Stimulated activated CD4-positive, alpha-beta T cell treated with anti-CD3 and anti-CD28 coated beads, Interleukin-15, amount 100 ng/mL, for 1 hour (primary cell): ENCODE data around the gene RIPK4.
A peak's percentile ranks its signal among the peaks of the same experiment; 100 is the strongest.

Experiments used
- DNase-seq, 2 donors: peaks; one replicate each; pipeline ENCODE4 v3.0.0-alpha.2; 2020; ENCODE audit warnings: low read depth in 1 of 2, low spot score in 1 of 2

Gene RIPK4

DNA sequence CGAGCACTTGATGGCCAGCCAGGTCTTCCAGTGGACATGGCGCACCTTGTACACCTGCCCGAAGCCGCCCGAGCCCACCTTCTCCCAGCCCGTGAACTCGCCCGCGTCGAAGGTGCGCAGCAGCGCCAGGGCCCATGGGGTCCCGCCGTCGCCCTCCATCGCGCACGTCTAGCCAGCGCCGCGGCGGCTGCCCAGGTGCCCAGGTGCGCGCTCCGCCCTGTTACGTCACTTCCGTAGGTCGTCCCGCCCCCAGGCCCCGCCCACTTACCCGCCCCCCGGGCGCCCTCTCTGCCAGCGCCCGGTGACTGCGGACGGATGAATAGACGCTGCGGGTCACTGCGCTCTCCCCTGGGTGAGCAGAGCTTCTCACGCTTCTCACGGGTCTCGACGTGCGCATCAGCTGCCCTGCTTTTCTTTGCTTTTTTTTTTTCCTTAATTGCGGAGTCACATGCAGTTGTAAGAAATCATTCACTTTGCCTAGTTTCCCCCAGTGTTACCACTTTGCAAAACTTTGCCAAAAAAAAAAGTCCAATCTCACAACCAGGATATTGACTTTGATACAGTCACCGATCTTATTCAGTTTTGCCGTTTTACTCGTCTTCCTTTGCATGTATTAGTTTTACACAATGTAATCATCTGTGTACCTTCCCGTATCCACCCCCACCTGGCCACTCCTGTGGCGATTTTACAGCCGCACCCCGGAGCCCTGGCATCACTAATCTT, at the start of gene RIPK4:
Gene RIPK4 (minus strand): TSS at position 170 of the 723 bp plus-strand sequence. CDS start 11 bp downstream, at position 159.
- DNase-seq: peak; percentile 35 to 57

DNA sequence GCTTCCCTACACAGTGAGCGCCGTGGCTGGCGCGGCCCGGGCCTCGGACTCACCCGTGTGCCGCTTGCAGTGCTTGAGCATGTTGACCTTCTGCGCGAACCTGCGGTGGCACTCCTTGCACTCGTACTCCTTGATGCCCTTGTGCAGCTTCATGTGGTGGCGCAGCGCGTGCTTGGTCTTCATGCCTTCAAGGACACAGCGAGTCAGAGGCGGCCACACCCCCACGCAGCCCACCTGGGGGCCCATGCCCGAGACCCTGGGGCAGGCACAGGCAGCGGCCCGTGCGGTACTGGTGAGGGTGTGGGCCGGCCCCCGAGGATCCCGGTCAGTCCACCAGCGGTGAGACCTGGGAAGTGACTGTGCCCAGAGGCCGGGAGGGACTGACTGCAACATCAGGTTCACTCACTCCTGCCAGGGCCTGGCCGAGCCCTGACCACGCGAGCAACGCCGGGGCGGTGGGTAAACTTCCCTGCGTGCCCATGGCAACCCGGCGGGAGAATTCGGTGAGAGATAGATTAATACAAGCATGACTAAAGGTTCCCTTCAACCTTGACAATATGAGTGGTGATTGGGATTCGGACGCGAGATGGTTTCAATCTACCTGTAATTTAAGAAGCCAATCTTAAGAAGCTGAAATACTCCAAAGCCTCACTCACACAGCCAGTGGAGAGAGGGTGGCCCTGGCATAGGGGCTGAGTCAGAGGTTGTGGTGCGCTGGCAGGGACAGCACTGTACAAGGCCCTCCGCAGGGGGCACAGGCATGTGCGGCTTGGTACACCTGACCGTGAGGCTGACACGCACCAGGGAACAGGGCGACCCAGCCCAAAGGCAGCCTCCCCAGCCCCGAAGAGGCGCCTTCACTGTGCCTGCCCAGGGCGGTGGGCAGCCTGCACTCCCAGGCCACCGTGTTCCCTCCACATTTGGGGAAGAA, 49.1 kb upstream of the RIPK4 start:
- DNase-seq: no peak

DNA sequence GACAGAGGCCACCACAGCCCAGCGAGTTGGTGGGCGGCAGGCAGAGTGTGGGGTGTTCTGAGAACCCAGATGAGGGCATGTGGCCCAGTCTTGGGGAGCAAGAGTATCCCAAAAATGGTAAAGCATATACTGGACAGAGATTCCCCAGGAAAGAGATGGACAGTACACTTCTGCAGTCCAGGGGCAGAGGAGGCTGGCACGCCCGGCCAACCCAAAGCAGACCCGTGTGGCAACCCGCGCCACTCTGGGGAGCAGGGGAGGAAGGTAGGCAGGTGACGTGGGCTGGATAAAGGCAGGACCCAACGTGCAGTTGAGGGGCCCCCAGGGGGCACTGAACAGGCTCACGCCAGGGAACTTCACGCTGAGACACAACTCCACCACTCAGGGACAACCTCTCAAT, 46.4 kb upstream of the RIPK4 start:
- no peak for DNase-seq

DNA sequence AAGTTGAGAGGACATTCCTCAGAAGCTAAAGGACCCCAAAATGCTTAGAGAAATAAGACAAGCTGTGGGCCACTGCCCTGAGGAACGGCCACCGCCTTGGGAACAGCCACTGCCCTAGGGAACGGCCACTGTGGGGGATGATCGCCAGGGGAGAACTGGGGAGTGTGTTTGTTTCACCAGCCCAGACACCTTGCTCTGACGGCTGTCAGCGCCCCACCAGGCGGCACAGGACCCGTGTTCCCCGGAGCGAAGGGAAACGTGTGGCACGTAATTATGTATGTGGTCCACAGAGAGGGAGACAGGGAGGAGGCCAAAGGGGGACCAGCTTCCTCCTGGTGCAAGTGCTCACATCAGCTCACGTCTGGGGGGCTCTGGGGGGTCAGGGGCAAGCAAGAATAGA, 45.8 kb upstream of the RIPK4 start:
- DNase-seq: no peak

DNA sequence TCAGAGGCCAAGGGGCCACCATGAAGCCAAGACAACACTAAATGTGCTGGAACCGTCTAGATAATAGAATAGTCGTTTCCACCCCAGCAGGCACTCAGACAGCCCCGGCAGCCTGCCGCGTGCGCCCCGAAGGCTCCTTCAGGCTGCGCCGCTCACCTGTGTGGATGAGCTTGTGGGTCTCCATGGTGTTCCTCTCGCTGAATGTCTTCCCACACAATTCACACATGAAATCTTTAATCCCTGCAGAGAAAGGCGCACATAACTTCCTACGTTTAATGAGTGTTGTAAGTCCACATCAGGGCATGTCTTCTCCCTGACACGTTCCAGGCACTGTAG, 43.7 kb upstream of the RIPK4 start:
- DNase-seq: no peak

DNA sequence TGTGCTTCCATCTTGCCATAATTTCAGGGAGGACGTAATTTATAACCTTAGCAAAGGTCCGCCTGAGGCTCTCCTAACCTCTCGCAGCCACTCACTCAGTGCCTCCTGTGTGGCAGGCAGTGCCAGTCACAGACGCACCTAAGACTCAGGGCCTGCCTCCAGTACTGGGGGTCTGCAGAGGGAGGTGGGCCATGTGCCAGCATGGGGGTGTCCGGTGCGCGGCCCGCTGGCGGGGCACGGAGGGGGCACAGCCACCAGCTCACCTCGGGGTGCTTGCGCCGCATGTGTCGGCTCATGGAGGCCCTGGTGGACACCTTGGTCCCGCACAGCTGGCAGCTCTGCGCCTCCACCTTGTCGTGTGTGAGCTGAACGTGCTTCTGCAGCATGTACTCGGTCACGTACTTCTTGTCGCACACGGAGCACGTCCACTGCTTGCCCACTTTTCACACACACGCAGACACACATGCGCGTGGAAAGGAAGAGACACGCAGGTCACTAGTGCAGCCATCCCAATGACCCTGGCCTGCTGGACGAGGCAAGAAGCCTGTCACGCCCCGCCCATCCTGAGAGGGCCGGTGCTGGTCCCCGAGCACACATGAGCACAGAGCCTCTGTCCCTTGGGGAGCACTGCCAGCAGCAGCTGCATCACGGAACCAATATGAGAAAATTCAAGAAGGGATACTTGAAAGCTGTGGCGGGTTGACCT, 43.2 kb upstream of the RIPK4 start:
- DNase-seq: no peak

DNA sequence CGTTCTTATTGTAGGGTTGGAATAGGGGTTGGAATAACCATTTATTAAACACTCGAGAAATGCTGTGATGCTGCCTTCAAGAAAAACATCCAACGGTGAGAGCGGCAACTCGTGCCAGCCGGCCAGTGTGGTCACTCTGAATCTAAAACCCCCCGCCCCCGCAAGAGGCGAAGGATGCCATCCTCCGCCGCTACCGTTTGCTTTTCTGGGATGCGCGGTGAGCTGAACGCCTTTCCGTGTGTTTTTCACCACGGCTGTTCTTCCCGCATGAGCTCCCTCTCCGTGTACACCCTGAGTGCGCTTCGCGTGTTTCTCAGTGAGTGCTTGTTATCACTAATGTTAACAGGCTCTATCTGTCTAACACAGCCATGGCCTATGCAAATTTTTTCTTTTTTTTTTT, 42.0 kb upstream of the RIPK4 start:
- DNase-seq: no peak

DNA sequence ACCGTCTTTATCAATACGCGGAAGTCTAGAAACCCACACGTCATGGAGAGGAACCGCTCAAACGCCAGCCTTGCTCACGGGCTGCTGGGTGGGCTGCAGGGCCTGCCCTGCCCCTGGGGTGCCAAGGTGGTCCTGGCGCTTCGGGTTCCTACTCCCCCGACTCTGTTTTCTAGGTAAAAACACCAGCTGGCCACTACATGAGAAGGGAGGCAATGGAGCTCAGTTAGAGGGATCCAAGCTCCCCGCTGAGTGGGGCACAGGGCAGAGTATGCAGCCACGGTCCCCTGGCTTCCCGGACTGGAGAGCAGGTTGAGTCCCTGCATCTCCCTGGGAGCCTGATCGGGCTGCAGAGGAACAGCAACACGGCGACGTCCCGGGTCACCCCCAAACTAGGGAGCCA, 41.2 kb upstream of the RIPK4 start:
- DNase-seq: no peak

DNA sequence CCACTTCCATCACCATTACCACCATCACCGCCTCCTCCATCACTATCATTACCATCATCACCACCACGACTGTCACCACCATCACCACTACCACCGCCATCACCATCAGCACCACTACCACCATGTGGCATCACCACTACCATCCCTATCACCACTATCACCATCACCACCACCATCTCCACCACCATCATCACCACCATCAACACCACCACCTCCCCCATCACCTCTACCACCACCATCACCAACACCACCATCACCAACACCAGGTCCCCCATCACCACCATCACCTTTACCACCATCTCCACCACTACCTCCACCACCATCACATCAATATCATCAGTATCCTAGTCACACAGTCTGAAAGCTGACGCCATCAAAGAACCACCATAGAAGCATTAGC, 39.9 kb upstream of the RIPK4 start:
- DNase-seq: no peak

DNA sequence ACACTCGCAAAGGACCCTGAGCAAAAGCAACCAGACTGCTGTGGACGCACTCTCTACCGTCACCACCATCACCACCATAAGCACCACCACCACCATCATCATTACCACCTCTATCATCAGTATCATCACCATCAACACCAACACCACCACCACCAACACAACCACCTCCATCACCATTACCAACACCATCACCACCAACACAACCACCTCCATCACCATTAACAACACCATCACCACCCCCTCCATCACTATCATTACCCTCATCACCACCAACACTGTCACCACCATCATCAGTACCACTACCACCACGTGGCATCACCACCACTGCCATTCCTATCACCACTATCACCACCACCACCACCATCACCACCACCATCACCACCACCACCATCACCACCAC, 38.8 kb upstream of the RIPK4 start:
- no peak for DNase-seq

GRCh38 chr21:41805038-41805437, 38.2 kb upstream of the RIPK4 start:
- DNase-seq: no peak

GRCh38 chr21:41804381-41804780, 37.5 kb upstream of the RIPK4 start:
- DNase-seq: no peak

DNA sequence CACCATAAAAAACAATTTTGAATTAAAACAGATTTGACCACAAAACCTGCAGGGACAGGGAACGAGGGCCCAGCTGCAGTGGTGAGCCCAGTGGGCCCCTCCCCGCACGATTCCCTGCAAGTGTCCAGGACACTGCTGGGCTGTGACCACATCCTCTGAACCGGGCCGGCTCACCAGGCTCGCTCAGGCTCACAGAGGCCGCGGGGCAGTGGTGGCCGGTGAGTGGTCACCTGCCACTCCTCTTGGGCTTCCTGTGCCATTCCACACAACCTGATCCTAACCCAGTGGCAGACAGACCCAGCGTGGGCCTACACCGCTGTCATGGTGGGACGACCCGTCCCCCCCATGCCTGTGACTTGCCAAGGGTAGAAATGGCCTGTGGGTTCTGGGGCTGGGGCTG, 36.5 kb upstream of the RIPK4 start:
- no peak for DNase-seq

DNA sequence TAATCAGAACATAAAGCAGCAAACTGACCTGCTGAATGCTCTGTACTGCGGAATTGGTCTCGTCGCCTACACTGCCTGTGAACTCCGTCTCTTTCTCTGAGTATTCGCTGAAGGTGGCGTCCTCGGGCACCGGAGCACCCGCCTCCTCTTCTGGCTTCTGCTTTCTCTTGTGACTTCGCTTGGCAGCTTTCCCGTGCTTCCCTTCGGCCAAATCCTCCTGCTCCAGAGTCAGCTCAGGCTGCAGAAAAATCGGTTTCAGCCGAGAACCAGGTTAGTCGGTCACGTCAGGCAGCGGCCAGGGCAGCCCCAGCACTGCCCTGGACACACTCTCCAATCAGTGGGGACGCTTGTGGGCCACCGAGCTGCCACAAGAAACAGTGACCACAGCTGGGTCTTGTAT, 35.8 kb upstream of the RIPK4 start:
- no peak for DNase-seq

- DNase-seq: no peak
These were observed 35.3 kb upstream of the RIPK4 start for GRCh38 chr21:41802198-41802584.

DNA sequence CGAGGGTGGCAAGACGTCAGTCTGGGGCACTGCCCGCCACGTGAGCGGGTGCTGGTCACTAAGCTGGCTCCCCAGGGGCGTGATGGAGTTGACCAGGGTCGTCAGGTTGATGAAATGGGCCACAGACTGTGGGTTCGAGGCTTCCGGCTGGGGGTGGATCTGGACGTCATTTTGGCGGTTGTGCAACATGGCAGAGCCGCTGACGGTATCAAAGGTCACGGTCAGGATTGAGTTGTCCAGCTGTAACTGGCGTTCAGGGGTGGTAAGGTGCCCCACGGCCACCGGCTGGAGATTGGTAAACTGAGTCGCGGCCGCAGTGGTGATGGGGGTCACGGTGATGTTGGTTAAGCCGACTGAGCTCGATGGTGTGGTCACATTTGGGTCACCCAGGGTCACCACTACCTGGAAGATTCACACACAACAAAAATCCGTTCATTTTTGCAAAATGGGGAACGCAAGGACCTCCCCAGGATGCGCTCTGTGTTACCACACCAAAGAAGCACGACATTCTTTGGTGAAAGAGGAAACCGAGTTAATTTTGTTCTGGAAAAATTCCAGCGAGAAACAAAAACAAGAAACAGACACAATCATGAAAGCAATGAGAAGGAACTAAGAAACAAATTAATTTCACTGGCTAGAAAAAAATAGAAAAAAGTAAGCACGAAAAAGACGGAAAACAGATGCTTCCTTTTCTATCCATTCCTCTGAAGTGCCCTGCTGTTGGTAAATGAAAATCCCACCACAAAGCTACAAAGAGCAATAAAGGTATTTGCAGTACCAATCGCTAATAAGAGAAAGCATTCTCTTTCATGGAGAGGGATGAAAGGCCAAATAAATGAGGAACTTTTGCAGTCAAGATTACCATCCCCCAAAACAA, 34.7 kb upstream of the RIPK4 start:
- no peak for DNase-seq

- DNase-seq: no peak
These were observed 33.8 kb upstream of the RIPK4 start for GRCh38 chr21:41800425-41801320.

- no peak for DNase-seq
These were observed 32.9 kb upstream of the RIPK4 start for GRCh38 chr21:41799763-41800162.

DNA sequence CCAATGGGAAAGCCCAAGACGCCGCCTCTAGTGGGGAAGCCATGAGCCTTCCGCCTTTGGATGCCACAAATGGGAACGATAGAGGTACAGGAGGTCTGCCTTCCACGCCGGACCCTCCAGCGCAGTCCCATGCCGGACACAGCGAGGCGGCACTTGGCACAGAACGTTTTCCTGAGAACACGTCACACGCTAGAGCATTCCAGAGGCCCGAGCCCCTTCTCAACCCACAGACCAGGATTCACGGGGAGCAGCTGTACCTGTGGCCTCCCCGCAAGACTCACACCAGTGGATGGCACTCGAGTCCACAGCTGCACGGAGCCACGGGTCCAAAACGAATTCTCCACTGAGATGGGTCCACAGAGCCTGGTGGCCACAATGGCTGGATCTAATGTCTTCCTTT, 31.5 kb upstream of the RIPK4 start:
- DNase-seq: no peak

DNA sequence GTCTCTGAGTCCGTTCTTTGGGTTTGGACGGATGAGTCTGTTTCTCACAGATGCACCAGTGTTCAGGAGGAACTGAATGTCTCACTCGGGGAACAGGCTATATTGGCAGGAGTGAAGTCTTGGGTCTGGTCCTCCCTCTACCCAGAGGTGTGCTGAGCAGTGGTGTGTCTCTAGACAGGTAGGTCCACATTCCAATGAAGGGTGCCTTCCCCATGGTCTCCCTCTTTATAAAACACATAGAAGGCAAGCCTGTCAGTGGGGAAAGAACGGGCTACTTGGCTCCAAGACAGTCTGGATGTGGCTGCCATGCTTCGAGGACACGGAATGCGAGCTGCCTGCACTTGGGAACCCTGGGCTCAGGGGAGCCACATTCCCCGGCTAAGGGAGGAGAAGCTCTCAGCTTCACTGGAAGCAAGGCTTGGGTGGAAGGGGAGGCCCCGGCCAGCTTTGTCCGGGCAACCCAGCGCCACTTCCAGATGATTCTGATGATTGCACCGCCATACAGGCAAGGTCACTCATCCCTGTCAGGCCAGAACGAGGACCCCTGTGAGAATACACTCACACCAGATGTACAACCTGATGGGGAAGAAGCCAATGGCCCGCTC, 29.7 kb upstream of the RIPK4 start:
- DNase-seq: no peak
